GM23248 (cell line): Measurements from ENCODE around the gene NLK. TPM values are rescaled to one million over a fixed set of nuclear protein-coding genes. Genes with fewer than 3 reads are reported as not detected.

ENCODE experiments used
- DNase-seq: peaks from one replicate; pipeline ENCODE4 v3.0.0-alpha.2; 2015
- H2AFZ ChIP-seq: fragments of 200-600 bp; sonication (generic); 2 replicates; pipeline ENCODE4 v1.6.1; 2016; ENCODE audit warnings: antibody characterized with exemption
- H3F3A ChIP-seq: fragments of 200-600 bp; sonication (generic); 2 replicates; pipeline ENCODE4 v1.6.1; 2016; ENCODE audit warnings: mild to moderate bottlenecking, antibody characterized with exemption, mixed run types; ENCODE audit not compliant: insufficient read depth
- H3K27ac ChIP-seq: fragments of 200-600 bp; sonication (generic); 2 replicates; pipeline ENCODE4 v1.5.1; 2016; ENCODE audit warnings: mild to moderate bottlenecking
- H3K27me3 ChIP-seq: fragments of 200-600 bp; sonication (generic); replicated peaks from 2 replicates; pipeline ENCODE4 v1.6.1; 2016; ENCODE audit warnings: mild to moderate bottlenecking; ENCODE audit not compliant: insufficient read depth
- H3K36me3 ChIP-seq: fragments of 200-600 bp; sonication (generic); 2 replicates; pipeline ENCODE4 v1.6.1; 2016; ENCODE audit warnings: low read depth, mild to moderate bottlenecking
- H3K4me1 ChIP-seq: fragments of 200-600 bp; sonication (generic); 2 replicates; pipeline ENCODE4 v1.6.1; 2016; ENCODE audit warnings: mild to moderate bottlenecking; ENCODE audit not compliant: insufficient read depth
- H3K4me2 ChIP-seq: fragments of 200-600 bp; sonication (generic); one replicate; pipeline ENCODE4 v1.6.1; 2016; ENCODE audit warnings: mild to moderate bottlenecking; ENCODE audit not compliant: unreplicated experiment
- H3K4me3 ChIP-seq: fragments of 200-600 bp; sonication (generic); 2 replicates; pipeline ENCODE4 v1.5.1; 2016; ENCODE audit warnings: mild to moderate bottlenecking
- H3K79me2 ChIP-seq: fragments of 200-600 bp; sonication (generic); 2 replicates; pipeline ENCODE4 v1.6.1; 2016; ENCODE audit warnings: mild to moderate bottlenecking; ENCODE audit not compliant: insufficient read depth
- H3K9ac ChIP-seq: fragments of 200-600 bp; sonication (generic); 2 replicates; pipeline ENCODE4 v1.6.1; 2016; ENCODE audit warnings: mild to moderate bottlenecking
- H3K9me2 ChIP-seq: fragments of 200-600 bp; sonication (generic); 2 replicates; pipeline ENCODE4 v1.6.1; 2016; ENCODE audit warnings: mixed run types, mild to moderate bottlenecking, moderate library complexity; ENCODE audit not compliant: insufficient read depth
- H3K9me3 ChIP-seq: fragments of 200-600 bp; sonication (generic); one replicate; pipeline ENCODE4 v1.6.1; 2017; ENCODE audit warnings: low read depth
- H4K20me1 ChIP-seq: fragments of 200-600 bp; sonication (generic); 2 replicates; pipeline ENCODE4 v1.6.0; 2016; ENCODE audit not compliant: insufficient read depth
- EZH2 ChIP-seq: fragments of 200-600 bp; sonication (generic); IDR thresholded peaks from 2 replicates; pipeline ENCODE4 v1.6.1; 2018; ENCODE audit warnings: antibody characterized with exemption, mild to moderate bottlenecking; ENCODE audit not compliant: insufficient read depth, poor library complexity, severe bottlenecking
- EZH2phosphoT487 ChIP-seq: fragments of 200-600 bp; sonication (generic); IDR thresholded peaks from 2 replicates; pipeline ENCODE4 v1.6.1; 2018; ENCODE audit warnings: antibody characterized with exemption, moderate library complexity, mild to moderate bottlenecking, low read depth; ENCODE audit not compliant: insufficient read depth
- WGBS, 2 experiments: methylation state at CpG; one replicate each; pipeline ENCODE4 v1.1.6; 2015 to 2017; ENCODE audit warnings: low lambda C conversion rate in 2 of 2, low coverage in 1 of 2; ENCODE audit errors: missing lambda C conversion rate in 2 of 2; 5-methylcytosine and 5-hydroxymethylcytosine counted together
- in situ Hi-C: fragments of 300-500 bp; cut with MboI; formaldehyde crosslinking; loops from 2 replicates; pipeline ENCODE4 v1.15.0; 2020
- polyA plus RNA-seq: library from polyadenylated mRNA; unstranded; fragments of >200 nt; fragmentation: Nextera tagmentation; extraction: Ambion mirVana; gene quantifications from 2 replicates; pipeline ENCODE4 v1.2.1, GENCODE V29; 2016
- total RNA-seq: library from RNA; depleted of rRNA; stranded (reverse); fragments of >200 nt; shearing (Covaris generic); gene quantifications from 2 replicates; pipeline ENCODE4 v1.2.3, GENCODE V29; 2014

NLK gene
- total and polyA plus RNA-seq, 2 experiments from 2014 or later = 3.8 to 17.6 TPM

DNA sequence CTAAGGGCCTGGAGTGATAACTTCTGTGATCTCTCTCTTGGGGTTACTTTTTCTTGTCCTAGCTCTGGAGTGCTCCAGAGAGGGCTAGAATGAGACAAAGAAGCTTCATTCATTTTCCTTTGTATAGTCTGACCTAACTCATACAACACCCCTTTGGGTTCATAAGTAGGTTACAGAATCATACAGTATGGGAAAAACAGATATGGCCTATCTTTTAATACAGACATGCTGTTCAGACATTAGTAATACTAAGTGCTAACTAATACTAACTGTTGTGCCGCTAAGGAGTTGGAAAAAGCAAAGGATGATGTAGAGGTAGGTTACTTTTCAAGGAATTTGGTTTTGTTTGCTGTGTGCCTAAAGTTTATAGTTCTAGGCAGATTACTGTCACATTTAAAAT, 84.7 kb downstream of the NLK start:
- Histone ChIP-seq H3K4me2 (no peak overlapping the region), H3K27me3 (no peaks in the 10 kb centered on the region), H3K9me2 (no peaks in the 10 kb centered on the region), H2AFZ (no peak overlapping the region), H3F3A (peaks cover 13% of the 10 kb centered on the region; the same call in 1 of the 2 replicates), H3K9me3 (no peaks in the 10 kb centered on the region), H3K9ac (no peak overlapping the region), H3K36me3 (0 out of 2 replicates have a peak, but pooled peaks cover 12% of the 10 kb centered on the region), H3K27ac (no peak overlapping the region), H4K20me1 (no peaks in the 10 kb centered on the region), H3K4me1 (no peaks in the 10 kb centered on the region), H3K79me2 (peaks cover 5% of the 10 kb centered on the region; the same call in 1 of the 2 replicates), H3K4me3 (no peak overlapping the region)
- TF ChIP-seq EZH2 = no peak
- no peak for TF ChIP-seq EZH2phosphoT487
- 91 to 100% methylated on average over 1 of the region's 1 CpG for WGBS, 2 experiments
- in situ Hi-C loops = no loop called here
- no peak for DNase-seq

DNA sequence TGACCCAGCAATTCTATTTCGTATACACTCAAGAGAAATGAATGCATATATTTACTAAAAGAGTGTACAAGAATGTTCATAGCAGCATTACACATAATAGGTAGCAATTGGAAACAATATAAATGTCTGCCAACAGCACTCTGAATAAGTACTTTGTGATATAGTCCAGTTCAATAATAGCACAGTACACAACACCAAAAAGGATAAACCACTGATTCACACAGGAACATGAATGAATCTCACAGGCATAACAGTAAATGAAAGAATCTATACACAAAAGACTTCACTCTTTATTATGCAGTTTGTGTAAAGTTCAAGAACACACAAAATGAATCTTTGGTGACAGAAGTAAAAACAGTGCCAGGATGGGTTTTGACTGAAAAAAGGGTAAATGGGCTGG, 86.3 kb downstream of the NLK start:
- in situ Hi-C loops = no loop called here
- H2AFZ ChIP-seq = no peak overlapping the region
- 89 to 90% methylated on average over 1 of the region's 1 CpG for WGBS, 2 experiments
- H3K27ac ChIP-seq = no peak overlapping the region
- peaks cover 11% of the 10 kb centered on the region for H3K4me1 ChIP-seq
- H3K9me3 ChIP-seq = no peaks in the 10 kb centered on the region
- H3K36me3 ChIP-seq = 0 out of 2 replicates have a peak, but pooled peaks cover 19% of the 10 kb centered on the region
- no peak overlapping the region for H3K4me3 ChIP-seq
- TF ChIP-seq EZH2 = no peak
- no peaks in the 10 kb centered on the region for H4K20me1 ChIP-seq
- H3K9ac ChIP-seq = no peak overlapping the region
- peaks cover 29% of the 10 kb centered on the region for H3F3A ChIP-seq
- no peaks in the 10 kb centered on the region for H3K79me2 ChIP-seq
- H3K9me2 ChIP-seq = no peaks in the 10 kb centered on the region
- no peak for DNase-seq
- H3K4me2 ChIP-seq = no peak overlapping the region
- H3K27me3 ChIP-seq = no peaks in the 10 kb centered on the region

GRCh38 chr17:28130472-28130871, 88.0 kb downstream of the NLK start:
- in situ Hi-C loops = no loop called here
- TF ChIP-seq EZH2phosphoT487 (no peak), EZH2 (no peak)
- no peaks in the 10 kb centered on the region for H3K9me3 ChIP-seq
- H3K79me2 ChIP-seq = no peaks in the 10 kb centered on the region
- no peak overlapping the region for H3K27ac ChIP-seq
- DNase-seq = no peak
- H3K27me3 ChIP-seq = no peaks in the 10 kb centered on the region
- no peaks in the 10 kb centered on the region for H3K9me2 ChIP-seq
- H4K20me1 ChIP-seq = no peaks in the 10 kb centered on the region
- no peak overlapping the region for H3K9ac ChIP-seq
- H2AFZ ChIP-seq = no peak overlapping the region
- H3K36me3 ChIP-seq = 0 out of 2 replicates have a peak, but pooled peaks cover 10% of the 10 kb centered on the region
- no peak overlapping the region for H3K4me2 ChIP-seq
- H3K4me3 ChIP-seq = no peak overlapping the region
- H3K4me1 ChIP-seq = peaks cover 19% of the 10 kb centered on the region
- 98 to 100% methylated on average over 2 of the region's 2 CpGs for WGBS, 2 experiments
- peaks cover 29% of the 10 kb centered on the region for H3F3A ChIP-seq

DNA sequence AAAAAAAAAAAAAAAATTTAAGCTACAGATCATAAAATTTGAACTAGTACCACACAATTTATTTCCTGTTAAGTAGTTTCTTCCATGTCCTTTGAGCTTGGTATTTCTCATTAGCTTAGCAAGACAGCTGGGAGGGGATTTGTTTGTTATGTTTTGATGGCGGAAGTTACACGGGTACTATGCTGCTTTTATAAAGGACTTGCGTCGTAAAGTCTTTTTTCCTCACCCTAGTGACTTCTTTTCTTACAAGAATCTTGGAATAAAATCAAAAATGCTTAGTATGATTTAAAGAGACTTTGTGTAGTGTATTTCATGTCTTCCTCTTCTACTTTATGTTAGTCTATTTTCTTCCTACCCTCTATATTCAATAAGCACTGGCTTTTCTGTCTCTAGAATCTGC, 89.1 kb downstream of the NLK start:
- no peak overlapping the region for H3K4me3 ChIP-seq
- no peak overlapping the region for H2AFZ ChIP-seq
- in situ Hi-C loops = no loop called here
- peaks cover 19% of the 10 kb centered on the region for H3K4me1 ChIP-seq
- no peaks in the 10 kb centered on the region for H3K9me3 ChIP-seq
- H4K20me1 ChIP-seq = no peaks in the 10 kb centered on the region
- H3K36me3 ChIP-seq = 0 out of 2 replicates have a peak, but pooled peaks cover 17% of the 10 kb centered on the region
- no peak overlapping the region for H3K4me2 ChIP-seq
- no peaks in the 10 kb centered on the region for H3K27me3 ChIP-seq
- H3F3A ChIP-seq = peaks cover 29% of the 10 kb centered on the region
- TF ChIP-seq EZH2 (no peak), EZH2phosphoT487 (no peak)
- H3K27ac ChIP-seq = no peak overlapping the region
- DNase-seq = no peak
- H3K9ac ChIP-seq = no peak overlapping the region
- H3K9me2 ChIP-seq = no peaks in the 10 kb centered on the region
- H3K79me2 ChIP-seq = no peaks in the 10 kb centered on the region
- WGBS, 2 experiments = 97% methylated on average over 4 of the region's 4 CpGs

DNA sequence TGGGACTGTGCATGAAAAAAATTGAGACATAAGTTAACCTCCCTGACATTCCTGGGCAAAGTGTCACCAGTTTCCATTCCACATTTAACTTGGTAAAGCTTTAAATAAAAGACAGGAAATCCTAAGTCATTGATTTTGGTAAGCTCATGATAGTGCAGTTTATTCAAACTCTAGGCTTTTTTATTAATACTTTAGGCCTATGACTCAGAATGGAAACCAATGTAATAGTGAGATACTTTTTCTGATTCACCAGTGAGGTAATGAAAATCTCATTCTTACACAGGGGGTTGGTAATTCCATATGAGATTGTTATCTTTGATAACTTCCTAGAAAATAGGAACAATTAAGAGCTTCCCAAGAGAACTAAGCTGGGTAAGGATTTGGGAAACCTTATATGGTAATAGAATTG, 91.1 kb downstream of the NLK start:
- Histone ChIP-seq H3F3A (peaks cover 25% of the 10 kb centered on the region), H4K20me1 (no peaks in the 10 kb centered on the region), H3K79me2 (no peaks in the 10 kb centered on the region), H3K4me3 (no peak overlapping the region), H3K36me3 (0 out of 2 replicates have a peak, but pooled peaks cover 17% of the 10 kb centered on the region), H3K4me1 (peaks cover 19% of the 10 kb centered on the region), H3K9me3 (no peaks in the 10 kb centered on the region), H3K4me2 (no peak overlapping the region), H3K9ac (0 out of 2 replicates have a peak overlapping the region, but pooled peaks have one; percentile 0), H3K27ac (peak overlapping the region; percentile 77), H3K9me2 (no peaks in the 10 kb centered on the region), H2AFZ (no peak overlapping the region), H3K27me3 (no peaks in the 10 kb centered on the region)
- DNase-seq = peak; percentile 85
- in situ Hi-C loops = no loop called here
- no peak for TF ChIP-seq EZH2phosphoT487
- TF ChIP-seq EZH2 = no peak
